ENCODE results near the gene RAB3C.

GRCh38 chr5:58842852-58843251, 260.0 kb downstream of the RAB3C start:
- TF ChIP-seq CTCF (conservative IDR thresholded peaks at IDR 0.05 in 1 of 2, IDR thresholded peaks at IDR 0.05 in 1 of 2; ENCODE audit: low read depth in 1 of 2, low read length in 2 of 2) (no peak), EZH2 (IDR thresholded peaks at IDR 0.05; ENCODE audit: low read length, missing control alignments) (no peak)
